Measurements from ENCODE around the gene CNPY1.

Gene CNPY1

GRCh38 chr7:155465761-155466141 lies 80.6 kb downstream of the CNPY1 start:
- FAIRE-seq (no peak), DNase-seq (ENCODE audit: insufficient read length, low spot score) (no peak)
- TF ChIP-seq POLR2A (IDR thresholded peaks at IDR 0.05; ENCODE audit: low read depth, low read length): no peak

- no peak for DNase-seq (ENCODE audit: insufficient read length, low spot score)
- no peak for FAIRE-seq
- TF ChIP-seq POLR2A (IDR thresholded peaks at IDR 0.05; ENCODE audit: low read depth, low read length): no peak
Measured at GRCh38 chr7:155464948-155465739, 81.2 kb downstream of the CNPY1 start.

- FAIRE-seq (no peak), DNase-seq (ENCODE audit: insufficient read length, low spot score) (no peak)
- no peak for TF ChIP-seq POLR2A (IDR thresholded peaks at IDR 0.05; ENCODE audit: low read depth, low read length)
Measured at GRCh38 chr7:155464183-155464582, 82.2 kb downstream of the CNPY1 start.

DNA sequence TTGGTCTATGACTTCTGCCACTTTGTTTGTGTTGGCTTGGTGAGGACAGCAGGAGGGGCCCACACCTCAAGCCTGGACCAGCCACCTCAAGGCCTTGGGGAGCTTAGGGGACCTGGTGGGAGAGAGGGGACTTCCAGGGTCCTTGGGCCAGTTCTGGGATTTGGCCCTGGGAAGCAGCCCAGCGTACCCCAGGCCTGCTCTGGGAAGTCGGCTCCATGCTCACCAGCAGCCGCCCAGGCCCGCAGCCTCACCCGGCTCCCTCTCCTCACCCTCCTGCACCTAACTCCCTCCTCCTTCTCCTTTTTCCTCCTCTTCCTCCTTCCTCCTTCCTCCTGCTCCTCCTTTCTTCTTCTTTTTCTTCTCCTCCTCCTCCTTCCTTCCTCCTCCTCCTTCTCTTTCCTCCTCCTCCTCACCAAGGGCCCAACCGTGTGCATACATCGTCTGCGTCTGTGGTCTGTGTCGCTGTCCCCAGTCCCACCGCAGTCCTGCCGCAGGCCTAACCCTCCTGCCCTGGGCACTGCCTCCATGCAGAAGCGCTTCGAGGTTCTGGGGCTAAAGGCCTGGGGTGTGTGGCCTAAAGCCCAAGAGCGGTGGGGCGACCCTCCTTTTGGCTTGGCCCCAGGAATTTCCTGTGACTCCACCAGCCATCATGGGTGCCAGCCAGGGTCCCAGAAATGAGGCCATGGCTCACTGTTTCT lies 83.1 kb downstream of the CNPY1 start:
- DNase-seq (ENCODE audit: insufficient read length, low spot score): no peak
- FAIRE-seq: no peak
- TF ChIP-seq POLR2A (IDR thresholded peaks at IDR 0.05; ENCODE audit: low read depth, low read length): no peak

GRCh38 chr7:155462163-155462735 lies 84.1 kb downstream of the CNPY1 start:
- DNase-seq (ENCODE audit: insufficient read length, low spot score) (no peak), FAIRE-seq (no peak)
- no peak for TF ChIP-seq POLR2A (IDR thresholded peaks at IDR 0.05; ENCODE audit: low read depth, low read length)

DNA sequence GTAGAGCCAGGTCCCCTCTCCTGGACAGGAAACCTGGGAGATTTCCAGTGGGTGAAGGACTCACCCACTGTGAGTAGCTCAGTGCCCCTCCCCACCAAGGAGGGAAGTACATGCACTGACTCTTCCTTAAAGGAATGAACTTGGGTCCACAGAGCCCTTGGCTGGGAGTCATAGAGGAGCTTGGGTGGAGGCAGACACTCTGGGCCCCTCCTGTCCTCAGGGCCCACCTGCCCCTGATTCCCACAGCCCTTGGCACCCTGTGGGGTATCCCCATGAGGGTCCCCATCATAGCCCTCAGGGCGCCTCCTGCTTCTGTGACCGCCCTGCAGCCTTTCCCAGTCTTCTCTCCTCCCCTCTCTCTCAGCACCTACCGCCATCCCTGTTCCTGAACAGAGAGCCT lies 84.7 kb downstream of the CNPY1 start:
- no peak for TF ChIP-seq POLR2A (IDR thresholded peaks at IDR 0.05; ENCODE audit: low read depth, low read length)
- FAIRE-seq (no peak), DNase-seq (ENCODE audit: insufficient read length, low spot score) (no peak)

- no peak for FAIRE-seq
- DNase-seq (ENCODE audit: insufficient read length, low spot score): no peak
- TF ChIP-seq POLR2A (IDR thresholded peaks at IDR 0.05; ENCODE audit: low read depth, low read length): no peak
Measured at GRCh38 chr7:155460926-155461613, 85.3 kb downstream of the CNPY1 start.

- no peak for DNase-seq (ENCODE audit: insufficient read length, low spot score)
- no peak for TF ChIP-seq POLR2A (IDR thresholded peaks at IDR 0.05; ENCODE audit: low read depth, low read length)
- FAIRE-seq: no peak
Measured at GRCh38 chr7:155459700-155460461, 86.5 kb downstream of the CNPY1 start.

- FAIRE-seq (no peak), DNase-seq (ENCODE audit: insufficient read length, low spot score) (no peak)
- no peak for TF ChIP-seq POLR2A (IDR thresholded peaks at IDR 0.05; ENCODE audit: low read depth, low read length)
Measured at GRCh38 chr7:155458878-155459699, 87.3 kb downstream of the CNPY1 start.

GRCh38 chr7:155458111-155458877 lies 88.1 kb downstream of the CNPY1 start, which contains the start of gene EN2:
TSS of gene EN2 (plus strand) at chr7:155458129. CDS start at chr7:155458378, 249 bp downstream.
- FAIRE-seq (no peak), DNase-seq (ENCODE audit: insufficient read length, low spot score) (no peak)

DNA sequence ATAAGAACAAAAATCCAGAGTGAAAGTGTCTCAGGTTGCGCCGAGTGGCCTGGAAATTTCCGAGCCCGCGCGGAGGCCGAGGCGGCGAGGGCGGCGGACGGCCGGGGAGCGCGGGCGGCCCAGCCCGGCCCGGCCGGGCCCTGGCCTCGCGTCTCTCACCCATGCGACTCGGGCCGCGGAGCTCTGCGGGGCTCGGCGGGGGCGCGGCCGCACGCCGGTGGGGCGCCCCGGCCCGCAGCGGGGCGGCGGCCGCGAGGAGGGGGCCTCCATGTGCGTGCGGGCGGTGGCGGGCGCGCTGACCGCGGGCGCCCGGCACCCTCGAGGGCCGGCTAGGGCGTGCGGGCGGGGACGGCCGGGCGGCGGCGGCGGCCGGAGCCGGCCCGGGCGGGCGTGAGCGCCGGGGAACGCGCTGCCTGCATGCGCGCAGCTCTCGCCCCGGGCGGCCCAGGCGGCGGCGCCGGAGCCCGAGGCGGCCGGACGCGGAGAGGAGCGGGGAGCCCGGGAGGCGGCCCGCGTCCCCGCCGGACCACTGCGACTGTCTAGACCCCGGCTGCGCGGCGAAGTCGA lies 88.7 kb downstream of the CNPY1 start:
- DNase-seq (ENCODE audit: insufficient read length, low spot score): no peak
- FAIRE-seq: no peak
- TF ChIP-seq POLR2A (IDR thresholded peaks at IDR 0.05; ENCODE audit: low read depth, low read length): no peak

More at GRCh38 chr7:155458111-155458877, 88.1 kb downstream of the CNPY1 start, which contains the start of gene EN2:
- no peak for TF ChIP-seq POLR2A (IDR thresholded peaks at IDR 0.05; ENCODE audit: low read depth, low read length)

Measured in H54 (cell line).